Measurements from ENCODE around the gene MYOM1.

DNA sequence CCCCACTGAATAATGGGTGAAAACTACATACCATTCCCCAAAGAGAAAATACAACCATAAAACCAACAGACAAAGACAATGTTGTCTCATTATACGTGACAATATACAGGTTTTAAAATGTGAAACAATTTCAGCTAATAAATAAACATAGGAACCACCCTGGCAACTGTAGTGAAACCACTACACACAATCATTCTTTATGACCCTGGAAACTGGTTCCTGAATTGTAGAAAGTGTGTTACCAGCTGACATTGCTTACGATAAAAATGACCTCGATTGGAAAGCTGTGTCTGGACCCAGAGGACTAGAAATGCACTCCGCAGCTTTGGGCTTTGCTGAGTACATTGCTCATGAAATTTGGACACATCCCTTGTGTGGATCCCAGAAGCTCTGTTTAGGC, 132.9 kb downstream of the MYOM1 start:
- TF ChIP-seq, protein P1, sequence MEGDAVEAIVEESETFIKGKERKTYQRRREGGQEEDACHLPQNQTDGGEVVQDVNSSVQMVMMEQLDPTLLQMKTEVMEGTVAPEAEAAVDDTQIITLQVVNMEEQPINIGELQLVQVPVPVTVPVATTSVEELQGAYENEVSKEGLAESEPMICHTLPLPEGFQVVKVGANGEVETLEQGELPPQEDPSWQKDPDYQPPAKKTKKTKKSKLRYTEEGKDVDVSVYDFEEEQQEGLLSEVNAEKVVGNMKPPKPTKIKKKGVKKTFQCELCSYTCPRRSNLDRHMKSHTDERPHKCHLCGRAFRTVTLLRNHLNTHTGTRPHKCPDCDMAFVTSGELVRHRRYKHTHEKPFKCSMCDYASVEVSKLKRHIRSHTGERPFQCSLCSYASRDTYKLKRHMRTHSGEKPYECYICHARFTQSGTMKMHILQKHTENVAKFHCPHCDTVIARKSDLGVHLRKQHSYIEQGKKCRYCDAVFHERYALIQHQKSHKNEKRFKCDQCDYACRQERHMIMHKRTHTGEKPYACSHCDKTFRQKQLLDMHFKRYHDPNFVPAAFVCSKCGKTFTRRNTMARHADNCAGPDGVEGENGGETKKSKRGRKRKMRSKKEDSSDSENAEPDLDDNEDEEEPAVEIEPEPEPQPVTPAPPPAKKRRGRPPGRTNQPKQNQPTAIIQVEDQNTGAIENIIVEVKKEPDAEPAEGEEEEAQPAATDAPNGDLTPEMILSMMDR (IDR thresholded peaks at IDR 0.05) = no peak
- no peak for TF ChIP-seq POLR2A (IDR thresholded peaks at IDR 0.05)
